Inferior parietal cortex (tissue), 1 donor: ENCODE measurements around the gene PVALEF.
"Not testable (repeated sequence)": the region's sequence is repeated elsewhere in the genome, so short reads cannot be mapped to it uniquely, and the experiment has no call there.

Experiments used
- DNase-seq: peaks from one replicate; pipeline ENCODE4 v3.0.0-alpha.2; 2016; ENCODE audit errors: extremely low spot score

Gene PVALEF

DNA sequence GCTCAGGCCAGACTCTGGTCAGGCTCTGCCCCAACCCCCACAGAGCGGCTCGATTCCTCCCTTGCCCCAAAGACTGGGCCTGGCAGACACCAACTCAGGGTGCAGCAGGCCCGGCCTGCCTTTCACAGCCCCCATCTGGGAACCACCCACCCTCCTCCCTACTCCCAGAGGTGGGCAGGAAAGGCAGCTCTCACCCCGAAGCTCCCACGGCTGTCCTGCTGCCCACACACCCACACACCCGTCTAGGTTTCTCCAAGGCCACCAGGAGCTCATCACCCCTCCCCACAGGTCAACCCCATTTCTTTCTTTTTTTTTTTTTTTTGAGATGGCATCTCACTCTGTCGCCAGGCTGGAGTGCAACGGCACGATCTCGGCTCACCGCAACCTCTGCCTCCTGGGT is 53.7 kb downstream of the PVALEF start:
- no peak for DNase-seq

DNA sequence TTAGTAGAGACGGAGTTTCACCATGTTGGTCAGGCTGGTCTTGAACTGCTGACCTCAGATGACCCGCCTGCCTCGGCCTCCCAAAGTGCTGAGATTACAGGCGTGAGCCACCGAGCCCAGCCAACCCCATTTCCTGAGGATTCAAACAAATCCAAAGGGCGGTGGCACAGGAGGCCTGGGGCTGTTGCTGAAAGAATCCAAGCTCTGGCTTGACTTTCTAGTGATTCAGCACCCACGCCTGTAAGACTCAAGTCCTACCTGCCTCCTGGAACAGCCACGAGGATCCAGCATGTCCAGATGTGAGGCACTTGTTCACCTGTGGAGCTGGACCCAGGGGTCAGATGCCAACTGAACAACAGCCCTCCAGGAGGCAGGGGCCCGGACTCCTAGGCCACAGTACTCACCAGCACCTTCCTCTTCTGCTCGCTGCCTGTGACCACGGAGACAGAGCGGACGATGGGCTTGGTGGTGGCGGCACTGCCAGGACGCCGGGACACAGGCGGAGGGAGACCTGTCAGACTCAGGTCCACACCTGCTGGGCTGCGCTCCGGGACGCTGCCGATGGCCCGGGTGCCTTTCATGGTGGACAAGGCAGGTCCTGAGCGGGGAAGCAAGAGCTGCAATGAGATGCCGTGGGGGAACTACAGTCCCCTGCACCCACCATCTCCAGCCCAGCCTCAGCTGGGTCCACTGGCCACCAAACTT is 54.3 kb downstream of the PVALEF start:
- no peak for DNase-seq

DNA sequence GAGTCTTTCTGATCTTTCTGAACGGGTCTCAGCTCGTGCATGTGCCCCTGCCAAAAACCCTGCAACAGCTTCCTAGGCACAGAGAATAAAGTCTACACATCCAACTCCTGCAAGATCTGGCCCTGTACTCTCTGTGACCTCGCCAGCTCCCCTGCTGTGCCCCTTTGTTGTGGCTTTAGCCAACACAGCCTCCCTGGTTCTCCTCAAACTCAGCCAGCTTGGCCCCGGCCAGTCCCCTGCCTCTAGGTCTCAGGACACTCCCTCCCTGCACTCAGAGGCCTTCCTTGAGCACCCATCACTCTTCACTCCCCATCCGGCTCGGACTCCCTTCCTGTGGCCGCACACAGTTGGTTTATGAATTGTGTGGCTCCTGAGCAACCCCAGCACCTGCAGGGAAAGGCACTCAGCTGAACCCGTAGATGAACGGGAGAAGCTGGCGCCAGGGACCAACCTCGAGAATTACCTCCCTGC is 56.1 kb downstream of the PVALEF start:
- DNase-seq, result no peak

DNA sequence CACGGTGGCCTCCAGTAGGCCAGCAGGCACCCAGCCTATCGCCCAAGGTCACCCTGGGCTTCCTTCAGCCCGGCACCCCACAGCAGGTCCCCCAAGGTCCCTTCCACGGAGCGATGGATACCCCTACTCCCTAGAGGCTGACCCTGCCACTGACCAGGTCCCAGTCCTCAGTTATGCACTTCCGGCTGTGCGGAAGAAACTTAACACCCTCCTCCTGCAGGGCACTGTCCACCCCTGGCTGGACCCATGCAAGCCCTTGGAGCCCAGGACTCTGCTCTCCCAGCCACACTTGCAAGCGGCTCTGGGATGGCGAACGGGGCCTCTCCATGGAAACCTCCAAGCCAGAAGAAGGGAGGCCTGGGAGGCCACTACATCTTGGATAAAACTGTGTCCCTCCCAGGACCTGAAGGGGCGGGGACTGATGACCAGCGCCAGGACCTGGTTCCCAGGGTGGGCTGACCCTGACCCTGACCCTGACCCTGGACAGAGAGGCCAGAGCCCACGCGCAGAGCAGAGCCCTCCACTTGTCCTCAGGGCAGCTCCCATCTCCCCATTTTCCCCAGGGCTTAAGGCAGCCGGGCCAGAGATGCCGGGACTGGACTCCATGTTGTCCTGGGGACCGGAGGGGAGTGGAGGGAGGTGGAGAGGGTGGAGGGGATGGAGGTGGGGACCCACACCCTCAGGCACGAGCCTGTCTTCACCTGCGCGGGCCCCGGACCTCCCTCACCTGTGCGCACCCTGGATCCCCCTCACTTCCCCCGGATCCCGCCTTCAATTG is 56.7 kb downstream of the PVALEF start:
- no peak for DNase-seq

DNA sequence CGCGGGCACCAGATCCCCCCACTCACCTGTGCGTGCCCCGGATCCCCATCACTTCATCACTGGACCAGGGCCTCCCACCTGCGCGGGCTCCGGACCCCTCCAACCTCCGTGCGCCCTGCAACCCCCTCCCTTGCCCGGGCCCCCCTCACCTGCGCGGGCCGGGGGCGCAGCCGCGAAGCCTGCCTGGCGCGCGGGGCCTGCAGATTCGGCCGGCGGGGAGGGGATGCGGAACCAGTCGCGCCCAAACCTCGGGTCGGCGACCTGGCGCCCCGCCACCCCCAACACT is 57.3 kb downstream of the PVALEF start:
- DNase-seq, result no peak

DNA sequence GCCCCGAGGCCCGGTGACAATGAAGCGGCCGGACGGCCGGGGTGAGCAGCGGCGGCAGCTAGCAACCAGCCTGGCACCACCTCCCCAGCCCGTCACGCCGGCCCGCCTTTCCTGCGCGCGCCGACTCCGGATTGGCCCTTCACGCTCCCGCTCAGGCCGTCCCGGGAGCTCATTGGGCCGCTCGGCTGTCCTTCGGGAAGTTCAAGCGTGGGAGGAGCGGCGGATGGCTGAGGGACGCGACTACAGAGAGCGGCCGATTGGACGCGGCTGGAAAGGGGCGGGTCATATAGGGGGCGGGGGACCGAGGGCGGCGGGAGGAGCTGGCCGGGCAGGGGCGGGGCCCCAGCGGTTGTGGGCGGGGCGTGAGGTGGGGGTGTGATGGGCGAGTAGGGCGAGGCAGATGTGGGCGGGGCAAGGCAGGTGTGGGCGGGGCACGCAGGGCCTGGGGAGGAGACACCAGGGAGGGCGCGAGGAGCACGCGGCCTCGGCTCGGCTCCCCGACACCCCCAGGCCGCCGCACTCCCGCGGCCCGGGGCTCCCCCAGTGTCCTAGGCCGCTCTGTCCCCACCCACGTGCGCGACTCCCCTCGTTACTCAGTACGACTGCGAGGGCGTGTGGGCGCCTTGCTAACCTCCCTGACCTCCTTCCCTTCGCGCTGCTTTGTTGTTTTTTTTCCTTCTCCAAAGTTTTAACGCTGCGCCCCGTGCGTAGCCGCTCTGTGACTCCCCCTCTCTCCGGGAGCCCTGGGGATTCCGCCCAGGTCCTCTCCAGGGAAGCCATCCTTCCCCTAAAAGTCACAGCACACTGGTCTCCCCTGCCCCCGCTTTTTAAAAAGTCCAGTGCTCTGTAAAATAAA is 57.8 kb downstream of the PVALEF start, which contains the start of gene CEP131:
CEP131 (minus strand) TSS at position 60 of the 856 bp plus-strand sequence. CDS start 2,909 bp downstream, outside the sequence.
- DNase-seq, result peak; percentile 95

DNA sequence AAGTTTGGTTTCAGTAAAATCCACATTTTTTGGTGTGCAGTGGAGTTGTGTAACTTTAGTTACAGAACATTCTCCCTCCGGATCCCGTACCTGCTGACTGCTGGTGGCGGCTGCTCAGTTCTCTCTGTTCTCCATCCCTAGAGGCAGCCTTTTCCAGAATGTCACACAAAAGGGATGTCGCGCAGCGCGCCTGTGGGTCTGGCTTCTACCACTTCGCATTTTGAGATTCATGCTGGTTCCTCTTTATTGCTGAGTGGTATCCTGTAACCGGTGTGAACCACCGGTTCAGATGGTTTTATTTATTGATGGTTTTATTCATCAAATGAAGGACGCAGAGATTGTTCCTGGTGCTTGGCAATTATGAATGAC is 58.4 kb downstream of the PVALEF start:
- DNase-seq, result peak; percentile 13

DNA sequence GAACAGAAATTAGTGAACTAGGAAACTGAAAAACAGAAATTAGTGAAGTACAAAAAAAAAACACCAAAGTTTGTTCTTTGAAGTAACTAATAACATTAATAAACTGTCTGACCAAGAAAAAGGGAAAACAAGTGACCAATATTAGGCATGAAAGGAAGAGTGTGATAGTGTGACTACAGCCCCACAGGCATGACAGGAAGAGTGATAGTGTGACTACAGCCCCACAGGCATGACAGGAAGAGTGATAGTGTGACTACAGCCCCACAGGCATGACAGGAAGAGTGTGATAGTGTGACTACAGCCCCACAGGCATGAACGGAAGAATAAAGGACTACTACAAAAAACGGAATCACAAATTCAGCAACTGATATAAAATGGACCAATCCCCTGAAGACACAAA is 62.3 kb downstream of the PVALEF start:
- DNase-seq, result not testable (repeated sequence)

DNA sequence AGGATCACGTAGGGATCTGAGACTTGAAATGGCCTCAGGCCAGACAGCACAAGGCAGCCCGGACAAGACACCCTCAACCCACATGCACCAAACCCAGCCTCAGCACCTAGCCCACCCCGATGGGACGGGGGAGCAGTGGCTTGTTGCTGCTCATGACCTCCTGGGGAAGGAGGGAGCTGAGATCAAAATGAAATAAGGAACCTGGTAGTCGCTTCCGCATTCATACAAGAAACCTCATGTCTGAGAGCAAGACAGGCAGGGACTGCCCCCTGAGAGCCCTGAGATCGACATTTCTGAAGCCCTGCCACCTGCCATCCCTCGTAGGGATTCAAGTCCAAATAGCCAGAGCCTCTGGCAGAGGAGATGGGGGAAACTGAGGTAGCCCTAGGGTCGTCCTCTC is 63.1 kb downstream of the PVALEF start:
- no peak for DNase-seq

DNA sequence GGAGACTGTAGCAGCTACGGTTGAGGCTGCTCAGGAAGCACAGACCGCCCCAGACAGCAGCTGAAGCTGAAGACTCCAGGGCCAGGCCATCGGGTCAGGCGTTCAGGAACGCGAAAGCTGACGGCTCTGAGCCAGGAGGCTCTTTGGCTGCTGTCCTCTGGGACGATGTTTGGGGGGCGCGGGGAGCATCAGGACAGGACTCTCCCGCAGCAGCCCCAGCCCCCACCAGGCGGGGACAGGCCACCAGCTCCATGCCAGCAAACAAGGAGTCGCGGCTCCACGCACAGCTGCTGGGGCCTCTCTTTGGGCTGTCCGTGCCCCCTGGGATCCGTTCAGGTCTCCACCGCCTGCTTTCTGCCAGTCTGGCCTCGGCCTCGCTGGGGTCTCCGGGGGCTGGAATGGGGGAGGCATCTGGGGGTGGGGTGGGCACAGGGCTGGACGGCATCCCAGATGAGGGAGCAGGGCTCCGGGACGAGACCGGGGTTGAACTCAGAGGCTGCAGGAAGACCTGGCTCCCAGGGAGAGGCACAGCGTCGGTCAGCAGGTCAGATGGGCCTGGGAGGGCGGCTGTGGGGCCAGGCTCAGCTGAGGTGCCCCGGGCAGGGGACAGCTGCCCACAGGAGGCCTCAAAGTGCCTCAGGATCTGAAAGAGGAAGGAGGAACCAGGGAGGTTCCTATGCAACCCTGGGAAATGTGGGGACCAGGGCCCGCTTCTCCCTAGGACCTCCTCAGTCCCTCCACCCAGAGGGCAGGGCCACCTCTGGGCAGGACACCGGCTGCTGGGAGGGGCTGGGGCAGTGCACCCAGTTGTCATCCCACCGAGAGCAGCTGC is 63.7 kb downstream of the PVALEF start:
- DNase-seq, result no peak

DNA sequence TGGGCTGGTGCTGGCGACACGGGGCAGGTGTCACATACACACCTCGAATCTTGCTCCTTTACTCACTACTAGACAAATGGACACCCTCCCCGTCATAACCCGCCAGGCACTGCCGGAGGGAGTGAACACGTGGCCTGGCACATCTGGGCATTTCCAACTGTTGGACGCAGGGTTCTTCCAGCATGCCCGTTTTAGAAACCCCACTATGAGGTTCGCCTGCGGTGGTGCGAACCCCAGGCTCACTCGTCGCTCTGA is 64.3 kb downstream of the PVALEF start:
- DNase-seq, result no peak

DNA sequence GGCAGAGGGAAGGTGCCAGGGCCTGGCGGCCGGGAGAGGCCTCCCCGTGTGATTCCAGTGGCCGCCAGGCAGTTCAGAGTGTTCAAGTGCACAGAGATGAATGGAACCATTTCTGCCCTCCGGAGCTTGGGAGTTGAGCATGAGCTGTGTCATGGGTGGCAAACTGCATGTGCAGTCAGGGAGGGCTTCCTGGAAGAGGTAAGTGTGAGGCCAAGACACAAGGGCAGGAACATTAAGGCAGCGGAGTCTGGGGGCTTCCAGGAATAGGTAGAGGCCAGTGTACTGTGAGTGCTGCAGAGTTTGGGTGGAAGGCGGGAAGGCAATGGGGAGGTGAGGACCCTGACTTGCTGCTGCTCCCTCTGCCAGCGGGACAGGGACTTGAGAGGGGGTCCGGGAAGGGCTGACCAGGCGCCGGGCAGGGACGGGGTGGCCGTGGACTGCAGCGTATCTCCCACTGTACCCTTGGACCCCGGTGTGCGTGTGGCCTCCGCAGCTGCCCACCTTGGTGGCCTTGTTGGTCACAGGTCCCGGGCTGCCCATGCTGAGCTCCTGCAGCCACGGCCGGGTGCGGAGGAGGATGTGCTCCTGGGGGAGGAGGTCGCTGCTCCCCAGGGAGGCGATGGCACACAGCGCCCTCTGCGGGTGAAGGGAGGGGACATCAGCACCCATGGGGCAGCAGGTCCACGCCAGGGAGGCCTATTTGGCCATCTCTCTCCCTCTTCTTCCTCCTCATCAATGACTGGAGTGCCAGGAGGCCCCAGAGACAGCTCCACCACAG is 64.9 kb downstream of the PVALEF start:
- no peak for DNase-seq

DNA sequence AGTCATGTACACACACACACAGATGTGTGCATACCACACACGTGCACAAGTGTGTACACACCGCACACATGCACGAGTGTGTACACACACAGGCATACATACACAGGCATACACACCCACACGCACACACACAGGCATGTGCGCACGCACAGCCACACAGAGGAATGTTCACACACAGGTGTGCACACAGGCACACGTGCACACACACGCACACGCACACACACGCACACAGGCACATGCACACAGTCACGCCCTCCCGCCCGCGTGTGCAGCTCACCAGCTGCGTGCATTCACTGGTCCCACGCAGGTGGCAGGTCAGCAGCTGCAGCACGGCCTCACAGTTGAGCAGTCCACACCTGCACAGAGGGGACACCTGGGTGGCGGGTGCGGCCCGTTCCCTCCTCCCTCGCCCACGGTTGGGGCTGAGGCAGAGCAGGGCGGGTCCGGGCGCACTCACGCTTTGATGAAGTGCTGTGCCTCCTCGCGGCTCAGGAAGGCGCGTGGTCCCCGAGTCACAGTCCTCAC is 65.9 kb downstream of the PVALEF start:
- DNase-seq, result no peak

DNA sequence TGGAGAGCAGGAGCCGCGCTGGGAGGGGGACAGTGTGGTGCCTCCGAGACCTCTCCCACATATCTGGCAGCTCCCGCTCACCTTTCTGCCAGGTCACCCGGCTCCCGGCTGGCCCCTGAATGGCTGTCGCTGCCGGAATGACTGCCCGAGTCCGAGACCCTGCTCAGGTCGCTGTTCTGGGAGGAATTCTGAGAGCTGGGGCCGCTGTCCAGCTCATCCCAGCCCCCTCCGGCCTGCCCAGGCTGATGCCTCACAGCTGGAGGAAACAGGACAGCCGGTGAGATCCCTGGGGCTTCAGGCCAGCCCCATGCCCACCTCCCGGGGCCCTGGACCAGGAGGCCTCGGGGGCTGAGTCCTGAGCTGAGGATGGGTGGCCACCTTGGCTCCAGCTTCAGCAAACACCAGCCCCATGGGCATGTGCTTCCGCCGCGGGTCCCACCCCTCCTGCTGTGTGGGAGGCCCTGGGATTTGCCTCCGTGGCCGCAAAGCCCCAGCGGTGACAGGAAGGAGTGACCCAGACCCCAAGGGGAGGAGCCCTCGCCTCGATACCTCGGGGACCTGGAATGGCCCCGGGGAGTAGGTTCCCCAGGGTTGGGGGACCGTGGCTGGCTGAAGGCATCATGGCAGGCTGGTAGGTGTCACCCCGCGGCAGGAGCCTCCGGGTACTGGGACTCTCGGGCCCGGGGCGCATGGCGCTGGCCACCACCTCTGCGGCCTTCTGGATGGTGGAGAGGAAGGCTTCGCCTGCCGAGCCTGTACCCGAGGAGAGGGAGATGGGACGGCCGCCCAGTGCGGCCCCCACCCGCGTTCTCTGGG is 66.7 kb downstream of the PVALEF start:
- no peak for DNase-seq
